H1 (cell line): ENCODE data around the gene TMEM131L. TPM values are rescaled to one million over a fixed set of nuclear protein-coding genes. Genes with fewer than 3 reads are reported as not detected.

ENCODE experiments used
- CTCF ChIA-PET: fragments of 300-600 bp; sonication (Branson Sonifier 250); formaldehyde crosslinking; loops from one replicate; lab custom pipeline; 2021; ENCODE audit not compliant: partially characterized antibody; lab: Charles Lee
- POLR2A ChIA-PET: fragments of 300-600 bp; sonication (Branson Sonifier 250); formaldehyde crosslinking; loops from one replicate; lab custom pipeline; 2021; ENCODE audit warnings: inconsistent platforms; ENCODE audit not compliant: partially characterized antibody; lab: Charles Lee
- DNase-seq, 2 experiments: peaks; one replicate each; pipeline versions ENCODE4 v3.0.0 to v3.0.0-alpha.2; 2010 to 2022; ENCODE audit warnings: low spot score in 2 of 2, low read depth in 1 of 2, mixed read lengths in 1 of 2
- FAIRE-seq: peaks from 2 replicates; lab custom pipeline; 2011; peaks lifted over from hg19 to GRCh38; lab: Jason Lieb, UNC
- H2AFZ ChIP-seq: 2 replicates; pipeline ENCODE4 v1.8.1; 2012; ENCODE audit warnings: low read length, inconsistent platforms
- H2AK5ac ChIP-seq: 2 replicates; pipeline ENCODE4 v1.6.1; 2013; ENCODE audit warnings: low read depth, low read length
- H2BK120ac ChIP-seq: replicated peaks from 2 replicates; pipeline ENCODE3; 2013; ENCODE audit warnings: low read depth, low read length, inconsistent platforms
- H2BK12ac ChIP-seq: 2 replicates; pipeline ENCODE4 v1.6.1; 2013; ENCODE audit warnings: low read depth, low read length
- H2BK15ac ChIP-seq: 2 replicates; pipeline ENCODE4 v1.6.1; 2013; ENCODE audit warnings: low read length
- H2BK20ac ChIP-seq: 2 replicates; pipeline ENCODE4 v1.6.1; 2013; ENCODE audit warnings: low read length
- H2BK5ac ChIP-seq: 2 replicates; pipeline ENCODE4 v1.6.1; 2013; ENCODE audit warnings: low read depth, low read length
- H3K14ac ChIP-seq: 2 replicates; pipeline ENCODE4 v1.6.1; 2013; ENCODE audit warnings: inconsistent platforms; ENCODE audit not compliant: insufficient read length
- H3K18ac ChIP-seq: 2 replicates; pipeline ENCODE4 v1.6.1; 2013; ENCODE audit warnings: low read length; ENCODE audit errors: extremely low read depth
- H3K23ac ChIP-seq: 2 replicates; pipeline ENCODE4 v1.6.1; 2013; ENCODE audit warnings: inconsistent platforms; ENCODE audit not compliant: insufficient read length
- H3K23me2 ChIP-seq: 2 replicates; pipeline ENCODE4 v1.6.1; 2013; ENCODE audit warnings: low read depth, low read length
- H3K27ac ChIP-seq: 2 replicates; pipeline ENCODE4 v1.6.1; 2011; ENCODE audit warnings: low read depth, low read length, inconsistent platforms
- H3K27me3 ChIP-seq, 4 experiments: replicated peaks in 1 of 4; 1 replicate in 1 of 4; 2 replicates in 3 of 4; pipeline versions ENCODE4 v1.6.1 to v1.8.1; 2011 to 2013; ENCODE audit warnings: low read length in 3 of 4, mild to moderate bottlenecking in 3 of 4, inconsistent platforms in 2 of 4, mixed read lengths in 2 of 4, moderate library complexity in 1 of 4; ENCODE audit not compliant: control insufficient read depth in 3 of 4, insufficient read depth in 3 of 4; ENCODE audit errors: extremely low read depth in 1 of 4
- H3K36me3 ChIP-seq, 4 experiments: 2 replicates each; pipeline versions ENCODE4 v1.6.1 to v1.8.1; 2011 to 2013; ENCODE audit warnings: mild to moderate bottlenecking in 4 of 4, low read length in 3 of 4, moderate library complexity in 2 of 4, control low read depth in 1 of 4, inconsistent platforms in 1 of 4; ENCODE audit not compliant: insufficient read depth in 4 of 4, control insufficient read depth in 2 of 4
- H3K4ac ChIP-seq: replicated peaks from 2 replicates; pipeline ENCODE3; 2013; ENCODE audit warnings: low read length, low read depth, mixed read lengths, inconsistent platforms; ENCODE audit not compliant: insufficient read length
- H3K4me1 ChIP-seq, 4 experiments: replicated peaks in 1 of 4; 1 replicate in 1 of 4; 2 replicates in 3 of 4; pipeline versions ENCODE4 v1.6.1 to v1.8.1; 2011 to 2013; ENCODE audit warnings: low read length in 3 of 4, inconsistent platforms in 2 of 4, mixed read lengths in 1 of 4; ENCODE audit not compliant: insufficient read depth in 4 of 4, control insufficient read depth in 3 of 4
- H3K4me2 ChIP-seq, 2 experiments: 2 replicates each; pipeline versions ENCODE4 v1.6.1 to v1.8.1; 2011 to 2013; ENCODE audit warnings: low read depth in 2 of 2, low read length in 2 of 2, control low read depth in 1 of 2, inconsistent platforms in 1 of 2, mild to moderate bottlenecking in 1 of 2; ENCODE audit not compliant: insufficient read depth in 1 of 2
- H3K4me3 ChIP-seq, 4 experiments: fragments of 200-600, 300-600 bp in 1 of 4; sonication (generic), shearing (Covaris generic), sonication (Bioruptor Twin) in 1 of 4; 2 replicates each; pipeline versions ENCODE4 v1.5.1 to v1.8.1; 2011 to 2016; ENCODE audit warnings: low read length in 4 of 4, low read depth in 3 of 4, control low read depth in 2 of 4, inconsistent platforms in 2 of 4, mild to moderate bottlenecking in 2 of 4, mixed read lengths in 1 of 4, moderate library complexity in 1 of 4; ENCODE audit not compliant: insufficient read depth in 2 of 4; ENCODE audit errors: extremely low read depth in 1 of 4
- H3K56ac ChIP-seq: replicated peaks from 2 replicates; pipeline ENCODE3; 2013; ENCODE audit warnings: low read depth, mild to moderate bottlenecking, mixed read lengths, low read length, inconsistent platforms; ENCODE audit not compliant: insufficient read length
- H3K79me1 ChIP-seq: 2 replicates; pipeline ENCODE4 v1.6.1; 2013; ENCODE audit warnings: low read depth, low read length, control low read depth
- H3K79me2 ChIP-seq, 2 experiments: 2 replicates each; pipeline versions ENCODE4 v1.6.1 to v1.8.1; 2012 to 2013; ENCODE audit warnings: low read length in 2 of 2, mild to moderate bottlenecking in 2 of 2, inconsistent platforms in 1 of 2; ENCODE audit not compliant: insufficient read depth in 2 of 2, control insufficient read depth in 1 of 2
- H3K9ac ChIP-seq, 4 experiments: replicated peaks in 1 of 4; 1 replicate in 1 of 4; 2 replicates in 3 of 4; pipeline versions ENCODE4 v1.6.1 to v1.8.1; 2011 to 2013; ENCODE audit warnings: low read depth in 3 of 4, low read length in 3 of 4, control low read depth in 2 of 4, mild to moderate bottlenecking in 2 of 4, moderate library complexity in 2 of 4, inconsistent platforms in 1 of 4; ENCODE audit errors: extremely low read depth in 1 of 4
- H3K9me3 ChIP-seq, 2 experiments: 2 replicates each; pipeline versions ENCODE4 v1.6.1 to v1.8.1; 2012 to 2013; ENCODE audit warnings: mild to moderate bottlenecking in 2 of 2, moderate library complexity in 2 of 2, control low read depth in 1 of 2, inconsistent platforms in 1 of 2, low read depth in 1 of 2, low read length in 1 of 2, mixed read lengths in 1 of 2; ENCODE audit not compliant: insufficient read depth in 2 of 2
- H4K20me1 ChIP-seq, 2 experiments: replicated peaks in 1 of 2; 2 replicates each; pipeline versions ENCODE3 to v1.8.1; 2011 to 2013; ENCODE audit warnings: inconsistent platforms in 2 of 2, low read length in 2 of 2, mild to moderate bottlenecking in 1 of 2; ENCODE audit not compliant: insufficient read depth in 2 of 2, control insufficient read depth in 1 of 2
- H4K5ac ChIP-seq: 2 replicates; pipeline ENCODE4 v1.6.1; 2013; ENCODE audit warnings: low read length, low read depth, mixed read lengths, inconsistent platforms; ENCODE audit not compliant: insufficient read length
- H4K8ac ChIP-seq: 2 replicates; pipeline ENCODE4 v1.8.0; 2013; ENCODE audit warnings: mild to moderate bottlenecking, moderate library complexity, low read length, inconsistent platforms; ENCODE audit not compliant: insufficient read depth; ENCODE audit errors: extremely low read depth
- H4K91ac ChIP-seq: replicated peaks from 2 replicates; pipeline ENCODE3; 2013; ENCODE audit warnings: low read length, mixed read lengths, inconsistent platforms; ENCODE audit not compliant: insufficient read length
- CBX8 ChIP-seq: fragments of 300-800, 300-1000 bp; sonication (generic); IDR thresholded peaks from 2 replicates; pipeline ENCODE4 v1.7.1; 2016; ENCODE audit warnings: low read depth, low read length, borderline replicate concordance
- CHD1 ChIP-seq: IDR thresholded peaks from 2 replicates; pipeline ENCODE4 v1.6.1; 2012; ENCODE audit warnings: low read depth, low read length, improper control_type of control experiment
- CREB1 ChIP-seq: IDR thresholded peaks from 2 replicates; pipeline ENCODE4 v1.6.1; 2012; ENCODE audit warnings: inconsistent platforms
- CTBP2 ChIP-seq: IDR thresholded peaks from 2 replicates; pipeline ENCODE4 v1.7.0; 2011; ENCODE audit warnings: borderline replicate concordance, mild to moderate bottlenecking, moderate library complexity, mixed read lengths, low read length; ENCODE audit not compliant: insufficient read depth, insufficient read length
- EP300 ChIP-seq, 2 experiments: IDR thresholded peaks; 1 replicate in 1 of 2; 2 replicates in 1 of 2; pipeline ENCODE4 v1.6.1; 2011 to 2012; ENCODE audit warnings: low read depth in 2 of 2, low read length in 2 of 2, mild to moderate bottlenecking in 2 of 2, borderline replicate concordance in 1 of 2, inconsistent platforms in 1 of 2, moderate library complexity in 1 of 2
- KDM4A ChIP-seq: IDR thresholded peaks from one replicate; pipeline ENCODE4 v1.7.1; 2012; ENCODE audit warnings: low read depth, mild to moderate bottlenecking, moderate library complexity, low read length, inconsistent platforms; ENCODE audit not compliant: severe bottlenecking
- NRF1 ChIP-seq: IDR thresholded peaks from 2 replicates; pipeline ENCODE4 v1.6.1; 2011; ENCODE audit warnings: mild to moderate bottlenecking, low read depth, low read length, improper control_type of control experiment
- POLR2AphosphoS5 ChIP-seq: IDR thresholded peaks from 2 replicates; pipeline ENCODE4 v1.6.1; 2011; ENCODE audit warnings: low read depth, low read length
- POU5F1 ChIP-seq: IDR thresholded peaks from 2 replicates; pipeline ENCODE4 v1.6.1; 2011; ENCODE audit warnings: low read depth, mild to moderate bottlenecking, low read length, moderate library complexity
- SIRT6 ChIP-seq: IDR thresholded peaks from one replicate; pipeline ENCODE4 v1.7.1; 2012; ENCODE audit warnings: low read length, inconsistent platforms
- SP2 ChIP-seq: IDR thresholded peaks from 2 replicates; pipeline ENCODE4 v1.6.1; 2012; ENCODE audit warnings: mild to moderate bottlenecking, low read length, inconsistent platforms
- ZNF274 ChIP-seq: IDR thresholded peaks from 2 replicates; pipeline ENCODE4 v1.7.0; 2012; ENCODE audit warnings: low read length, borderline replicate concordance; ENCODE audit errors: extremely low read depth
- WGBS, 2 experiments: shearing (Covaris generic) in 1 of 2; methylation state at CpG; one replicate each; pipeline versions ENCODE4 v1.1.6 to v1.1.7; 2013 to 2015; ENCODE audit warnings: low lambda C conversion rate in 2 of 2, mixed read lengths in 2 of 2, inconsistent platforms in 1 of 2, low coverage in 1 of 2, missing lambda C conversion rate in 1 of 2; ENCODE audit not compliant: insufficient replicate concordance in 2 of 2, insufficient coverage in 1 of 2, insufficient read length in 1 of 2; ENCODE audit errors: extremely low coverage in 1 of 2, missing lambda C conversion rate in 1 of 2; 5-methylcytosine and 5-hydroxymethylcytosine counted together
- polyA plus RNA-seq, 7 experiments: library from polyadenylated mRNA; depleted of rRNA in 3 of 7; stranded (reverse) in 5 of 7; unstranded in 2 of 7; fragments of >200 nt in 5 of 7; fragments of 200-250 nt in 2 of 7; gene quantifications; 1 replicate in 5 of 7; 2 replicates in 1 of 7; 4 replicates in 1 of 7; pipeline versions ENCODE4 v1.2.1 to v1.2.3, GENCODE V29; 2011 to 2013; ENCODE audit warnings: missing spikeins in 2 of 7, mixed read lengths in 2 of 7
- total RNA-seq: library from RNA; stranded (reverse); fragmentation: NEBNext Ultra II Directional; extraction: Animal tissue kit (Norgen Biotek cat#: 25700); gene quantifications from 2 replicates; pipeline ENCODE4 v1.2.1, GENCODE V29; 2021
- TF ChIP-seq, protein P1 (sequence below): IDR thresholded peaks from 2 replicates; pipeline ENCODE4 v1.6.1; 2011; ENCODE audit warnings: low read length, improper control_type of control experiment

TMEM131L gene
- total and polyA plus RNA-seq, 2 of the 8 experiments (the other 6 are each of a cell fraction or from before 2014, with no cell fraction given), result 14.3 to 26.1 TPM

- Histone ChIP-seq H4K5ac (no peak overlapping the region), H2BK20ac (no peak overlapping the region), H2AK5ac (peak overlapping the region; percentile 82; the same call in 1 of the 2 replicates), H3K4me3 (no peak overlapping the region), H3K9me3 (no peaks in the 10 kb centered on the region), H3K4me1 (peaks cover 0 to 3% (median 1%) of the 10 kb centered on the region in 4 experiments; a peak in 2 of 7 replicates), H2BK120ac (no peak overlapping the region), H2BK5ac (no peak overlapping the region), H3K4ac (no peak overlapping the region), H3K18ac (no peak overlapping the region), H2BK15ac (no peak overlapping the region), H2AFZ (no peak overlapping the region), H3K27ac (no peak overlapping the region), H4K20me1 (no peaks in the 10 kb centered on the region), H3K14ac (no peak overlapping the region), H3K56ac (no peak overlapping the region), H3K36me3 (no peaks in the 10 kb centered on the region; a peak in 2 of 8 replicates), H3K4me2 (no peak overlapping the region), H4K8ac (no peak overlapping the region), H3K27me3 (no peaks in the 10 kb centered on the region), H4K91ac (no peak overlapping the region), H3K79me1 (no peaks in the 10 kb centered on the region), H3K23me2 (no peaks in the 10 kb centered on the region), H3K23ac (no peak overlapping the region), H2BK12ac (peak overlapping the region; percentile 64; the same call in 1 of the 2 replicates), H3K9ac (no peak overlapping the region), H3K79me2 (no peaks in the 10 kb centered on the region)
- ChIA-PET POLR2A (interaction anchor here (0.9 to 2.4 kb wide), 4 partner anchors 12 to 126 kb away, joined by 3 to 11 read pairs (median 4); partner anchors contain the start of gene TMEM131L), CTCF (interaction anchor here (0.6 to 2.2 kb wide), 9 partner anchors 9 to 334 kb away, joined by 3 to 6 read pairs (median 3); no protein-coding TSS in a partner anchor)
- no peak for FAIRE-seq
- peak in 1 of 2 experiments; percentile 24 for DNase-seq
- 94% methylated on average over 7 of the region's 7 CpGs; no CpG with 5 or more reads in 1 of the 2 experiments for WGBS, 2 experiments
- no peak for TF ChIP-seq SIRT6
- no peak for TF ChIP-seq ZNF274
- TF ChIP-seq POU5F1, result no peak
- TF ChIP-seq POLR2AphosphoS5, result no peak
- TF ChIP-seq, protein P1, sequence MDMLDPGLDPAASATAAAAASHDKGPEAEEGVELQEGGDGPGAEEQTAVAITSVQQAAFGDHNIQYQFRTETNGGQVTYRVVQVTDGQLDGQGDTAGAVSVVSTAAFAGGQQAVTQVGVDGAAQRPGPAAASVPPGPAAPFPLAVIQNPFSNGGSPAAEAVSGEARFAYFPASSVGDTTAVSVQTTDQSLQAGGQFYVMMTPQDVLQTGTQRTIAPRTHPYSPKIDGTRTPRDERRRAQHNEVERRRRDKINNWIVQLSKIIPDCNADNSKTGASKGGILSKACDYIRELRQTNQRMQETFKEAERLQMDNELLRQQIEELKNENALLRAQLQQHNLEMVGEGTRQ, result no peak
- no peak for TF ChIP-seq SP2
- no peak for TF ChIP-seq CHD1
- no peak for TF ChIP-seq CREB1
- no peak for TF ChIP-seq CBX8
- TF ChIP-seq EP300 (IDR thresholded peaks at IDR 0.05; ENCODE audit: borderline replicate concordance in 1 of 2, low read depth in 2 of 2, low read length in 2 of 2), result no peak
- no peak for TF ChIP-seq NRF1
- TF ChIP-seq KDM4A, result no peak
- TF ChIP-seq CTBP2, result no peak
Measured at GRCh38 chr4:153418121-153418520, 48.0 kb upstream of the TMEM131L start.
